Mucosa of rectum (tissue), 2 donors: ENCODE results near the gene LUM.

Experiments
- H3K27ac ChIP-seq, 2 donors: one replicate each; pipeline ENCODE4 v1.7.0; 2013; ENCODE audit warnings: inconsistent platforms in 2 of 2, low read depth in 2 of 2, low read length in 2 of 2
- H3K27me3 ChIP-seq, 2 donors: one replicate each; pipeline ENCODE4 v1.7.0; 2013; ENCODE audit warnings: low read length in 2 of 2; ENCODE audit not compliant: control insufficient read depth in 2 of 2, insufficient read depth in 2 of 2
- H3K36me3 ChIP-seq, 2 donors: one replicate each; pipeline ENCODE4 v1.7.0; 2013; ENCODE audit warnings: low read length in 2 of 2; ENCODE audit not compliant: control insufficient read depth in 2 of 2, insufficient read depth in 2 of 2
- H3K4me1 ChIP-seq, 2 donors: one replicate each; pipeline ENCODE4 v1.7.0; 2013; ENCODE audit warnings: low read length in 2 of 2, mild to moderate bottlenecking in 1 of 2; ENCODE audit not compliant: control insufficient read depth in 2 of 2, insufficient read depth in 2 of 2
- H3K4me3 ChIP-seq, 2 donors: one replicate each; pipeline ENCODE4 v1.7.0; 2013; ENCODE audit warnings: low read length in 2 of 2
- H3K9ac ChIP-seq, 2 donors: one replicate each; pipeline ENCODE4 v1.7.0; 2013; ENCODE audit warnings: low read length in 2 of 2, low read depth in 1 of 2, mild to moderate bottlenecking in 1 of 2
- H3K9me3 ChIP-seq, 2 donors: one replicate each; pipeline ENCODE4 v1.7.0; 2013; ENCODE audit warnings: low read length in 2 of 2; ENCODE audit not compliant: control insufficient read depth in 2 of 2
- donor health status: healthy.
- donor health status: Normal muscosa, but diverticular disease.

Gene LUM, protein sequence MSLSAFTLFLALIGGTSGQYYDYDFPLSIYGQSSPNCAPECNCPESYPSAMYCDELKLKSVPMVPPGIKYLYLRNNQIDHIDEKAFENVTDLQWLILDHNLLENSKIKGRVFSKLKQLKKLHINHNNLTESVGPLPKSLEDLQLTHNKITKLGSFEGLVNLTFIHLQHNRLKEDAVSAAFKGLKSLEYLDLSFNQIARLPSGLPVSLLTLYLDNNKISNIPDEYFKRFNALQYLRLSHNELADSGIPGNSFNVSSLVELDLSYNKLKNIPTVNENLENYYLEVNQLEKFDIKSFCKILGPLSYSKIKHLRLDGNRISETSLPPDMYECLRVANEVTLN

DNA sequence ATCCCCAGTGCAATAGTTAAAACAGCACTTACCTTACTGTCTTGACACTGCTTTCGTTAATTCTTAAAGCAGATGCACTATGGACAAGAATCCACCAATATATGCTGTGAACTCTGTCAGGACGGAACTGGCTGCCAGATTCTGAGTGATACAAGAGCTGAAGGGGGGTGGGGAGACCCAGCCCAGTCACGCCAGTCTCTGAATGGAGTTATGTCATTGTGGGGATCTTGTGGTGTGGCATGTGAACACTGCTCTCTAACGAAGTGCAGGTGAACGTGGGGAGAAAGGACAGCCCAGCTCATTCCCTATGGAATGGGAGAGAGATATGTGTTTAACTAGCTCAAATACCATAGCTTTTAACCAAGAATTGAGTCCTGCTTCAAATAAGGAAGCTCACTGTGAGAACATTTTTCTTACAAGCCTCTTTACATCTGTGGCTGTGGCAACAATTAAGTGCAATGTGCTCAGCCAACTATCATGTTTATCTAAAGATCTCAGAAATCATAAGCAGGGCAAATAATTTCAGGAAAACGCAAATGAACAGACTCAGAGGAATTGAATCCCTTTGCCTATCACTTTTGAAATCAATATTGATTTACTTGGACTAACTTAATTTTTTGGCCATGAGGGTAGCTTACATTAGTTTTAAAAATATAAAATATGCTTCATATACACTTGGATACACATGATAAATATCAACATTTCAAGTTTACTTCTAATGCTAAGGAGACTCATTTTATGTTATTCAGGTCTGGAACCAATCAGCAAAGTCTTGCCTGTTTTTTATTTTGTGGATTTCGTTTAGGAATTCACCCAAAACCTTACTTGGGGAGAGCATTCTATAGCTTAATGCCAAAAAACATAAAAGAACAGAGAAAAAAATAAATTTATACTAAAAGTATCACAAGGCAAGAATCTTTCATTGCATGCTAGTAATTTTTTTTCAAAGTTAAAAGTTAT is at the start of gene LUM:
Gene LUM (minus strand): TSS at position 129 of the 960 bp plus-strand sequence. CDS start 2,515 bp downstream, outside the sequence.
- Histone ChIP-seq H3K9ac (no peak within 1 kb of the TSS), H3K4me3 (peak within 1 kb of the TSS; percentile 18 to 59), H3K27ac (peak within 1 kb of the TSS; percentile 19 to 43), H3K36me3 (no peaks in the 10 kb centered on the region), H3K9me3 (no peaks in the 10 kb centered on the region), H3K27me3 (no peaks in the 10 kb centered on the region), H3K4me1 (no peaks in the 10 kb centered on the region)

- Histone ChIP-seq H3K27ac (no peak overlapping the region), H3K36me3 (peaks cover 3 to 4% of the 10 kb centered on the region in 2 donors), H3K4me3 (no peak overlapping the region), H3K9me3 (no peaks in the 10 kb centered on the region), H3K27me3 (no peaks in the 10 kb centered on the region), H3K4me1 (no peaks in the 10 kb centered on the region), H3K9ac (no peak overlapping the region)
Measured at GRCh38 chr12:91161009-91161408, 49.7 kb upstream of the LUM start.

- no peaks in the 10 kb centered on the region for H3K4me1 ChIP-seq
- H3K27ac ChIP-seq: no peak overlapping the region
- no peaks in the 10 kb centered on the region for H3K27me3 ChIP-seq
- H3K9ac ChIP-seq: no peak overlapping the region
- peaks cover 0 to 4% of the 10 kb centered on the region in 2 donors for H3K36me3 ChIP-seq
- no peaks in the 10 kb centered on the region for H3K9me3 ChIP-seq
- H3K4me3 ChIP-seq: no peak overlapping the region
Measured at GRCh38 chr12:91155990-91156389, 44.7 kb upstream of the LUM start.

DNA sequence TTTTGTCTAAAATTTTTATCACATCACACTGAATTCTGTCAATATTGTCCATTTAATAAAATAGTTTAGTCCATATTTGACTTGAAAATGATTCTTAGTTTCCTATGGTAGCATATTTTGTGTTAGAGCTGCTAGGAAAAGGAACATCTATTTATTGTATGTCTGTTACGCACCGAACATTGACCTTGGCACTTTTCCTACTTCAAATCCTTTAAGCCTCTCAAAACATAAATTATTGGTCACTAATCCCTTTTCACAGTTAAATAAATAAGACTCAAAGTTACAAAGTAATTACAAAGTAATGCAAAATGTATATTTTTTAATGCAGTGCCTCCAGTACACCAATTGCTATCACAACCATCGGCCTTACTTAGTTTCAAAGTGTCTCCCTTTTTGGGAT is 42.8 kb upstream of the LUM start:
- no peak overlapping the region for H3K27ac ChIP-seq
- H3K36me3 ChIP-seq: peaks cover 0 to 4% of the 10 kb centered on the region in 2 donors
- H3K4me1 ChIP-seq: no peaks in the 10 kb centered on the region
- H3K4me3 ChIP-seq: no peak overlapping the region
- H3K27me3 ChIP-seq: no peaks in the 10 kb centered on the region
- H3K9ac ChIP-seq: no peak overlapping the region
- H3K9me3 ChIP-seq: no peaks in the 10 kb centered on the region

DNA sequence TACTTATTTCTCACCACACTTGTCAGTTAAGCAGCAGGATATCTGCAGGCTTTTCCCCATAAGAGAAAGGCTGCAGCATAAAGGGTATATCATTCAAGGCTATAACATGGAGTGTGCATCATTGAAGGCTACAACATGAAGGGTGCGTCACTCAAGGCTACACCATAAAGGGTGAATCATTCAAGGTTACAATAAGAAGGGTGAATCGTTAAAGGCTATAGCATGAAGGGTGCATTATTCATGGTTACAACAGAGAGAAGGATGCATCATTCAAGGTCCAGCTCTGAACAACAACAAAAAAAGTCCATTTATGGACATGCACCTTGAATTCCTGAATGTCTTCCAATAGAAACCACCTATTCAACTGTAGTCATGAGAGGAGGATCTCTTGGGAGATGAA is 32.8 kb upstream of the LUM start:
- Histone ChIP-seq H3K36me3 (no peaks in the 10 kb centered on the region), H3K27ac (no peak overlapping the region), H3K4me1 (no peaks in the 10 kb centered on the region), H3K9me3 (no peaks in the 10 kb centered on the region), H3K4me3 (no peak overlapping the region), H3K9ac (no peak overlapping the region), H3K27me3 (no peaks in the 10 kb centered on the region)

DNA sequence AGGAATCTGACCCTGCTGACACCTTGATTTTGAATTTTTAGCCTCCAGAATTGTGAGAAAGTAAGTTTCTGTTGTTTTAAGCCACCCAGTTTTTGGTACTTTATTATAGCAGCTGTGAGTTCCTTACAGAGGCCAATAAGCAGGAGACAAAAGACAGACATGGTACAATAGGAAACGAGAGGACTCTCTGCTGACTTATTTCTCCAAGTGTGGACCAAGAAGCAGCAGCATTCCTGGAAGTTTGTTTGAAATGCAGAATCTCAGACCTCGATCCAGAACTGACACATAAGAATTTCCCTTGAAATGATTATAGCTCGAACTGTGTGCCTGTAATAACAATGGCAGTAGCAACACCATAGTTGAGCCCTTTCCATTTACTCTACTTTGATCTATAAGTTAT is 31.9 kb upstream of the LUM start:
- Histone ChIP-seq H3K4me3 (no peak overlapping the region), H3K36me3 (no peaks in the 10 kb centered on the region), H3K4me1 (peaks cover 0 to 2% of the 10 kb centered on the region in 2 donors), H3K27me3 (no peaks in the 10 kb centered on the region), H3K9ac (no peak overlapping the region), H3K27ac (peak overlapping the region in 1 of 2 donors; percentile 3), H3K9me3 (no peaks in the 10 kb centered on the region)

DNA sequence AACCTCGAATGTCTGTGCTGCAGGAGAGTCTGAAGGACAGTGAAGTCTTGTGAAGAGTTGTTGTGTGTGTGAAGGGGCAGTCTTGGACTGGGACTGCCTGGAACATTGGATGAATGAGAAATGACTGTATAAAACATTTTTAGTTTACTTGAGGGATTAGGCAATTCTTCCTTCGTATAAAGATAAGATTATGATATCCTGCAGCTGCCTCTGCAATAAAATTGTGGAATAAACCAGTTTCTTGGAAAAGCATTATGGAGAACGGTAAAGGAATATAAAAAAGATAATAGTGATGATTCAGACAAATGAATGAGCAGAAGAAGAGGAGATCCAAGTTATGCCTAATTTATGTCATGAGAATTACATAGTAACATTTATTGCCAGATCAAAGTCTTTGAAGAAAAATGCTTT is 30.9 kb upstream of the LUM start:
- no peaks in the 10 kb centered on the region for H3K27me3 ChIP-seq
- H3K9ac ChIP-seq: no peak overlapping the region
- H3K27ac ChIP-seq: peak overlapping the region in 1 of 2 donors; percentile 15
- H3K9me3 ChIP-seq: no peaks in the 10 kb centered on the region
- peaks cover 0 to 6% of the 10 kb centered on the region in 2 donors for H3K4me1 ChIP-seq
- H3K36me3 ChIP-seq: no peaks in the 10 kb centered on the region
- H3K4me3 ChIP-seq: no peak overlapping the region

GRCh38 chr12:91140026-91140931 is 29.0 kb upstream of the LUM start:
- Histone ChIP-seq H3K9me3 (no peaks in the 10 kb centered on the region), H3K4me1 (peaks cover 0 to 6% of the 10 kb centered on the region in 2 donors), H3K9ac (no peak overlapping the region), H3K4me3 (no peak overlapping the region), H3K27ac (peak overlapping the region; percentile 34 to 60), H3K27me3 (no peaks in the 10 kb centered on the region), H3K36me3 (no peaks in the 10 kb centered on the region)

- Histone ChIP-seq H3K4me3 (no peak overlapping the region), H3K9me3 (no peaks in the 10 kb centered on the region), H3K27me3 (no peaks in the 10 kb centered on the region), H3K27ac (no peak overlapping the region), H3K36me3 (no peaks in the 10 kb centered on the region), H3K9ac (no peak overlapping the region), H3K4me1 (peaks cover 0 to 6% of the 10 kb centered on the region in 2 donors)
Measured at GRCh38 chr12:91139286-91139685, 28.0 kb upstream of the LUM start.
